Bronchial epithelial cell (primary cell): ENCODE data around the gene AGAP1. TPM values are rescaled to one million over a fixed set of nuclear protein-coding genes. Genes with fewer than 3 reads are reported as not detected.

ENCODE experiments used
- DNase-seq: peaks from one replicate; pipeline ENCODE4 v3.0.0-alpha.2; 2010; ENCODE audit warnings: low read depth
- FAIRE-seq: peaks from 2 replicates; lab custom pipeline; 2011; peaks lifted over from hg19 to GRCh38; lab: Jason Lieb, UNC
- H3K27me3 ChIP-seq: 2 replicates; pipeline ENCODE4 v1.5.1; 2011; ENCODE audit warnings: low read length; ENCODE audit not compliant: control insufficient read depth, insufficient read depth
- H3K36me3 ChIP-seq: 2 replicates; pipeline ENCODE4 v1.5.1; 2011; ENCODE audit warnings: low read length; ENCODE audit not compliant: control insufficient read depth, insufficient read depth
- H3K4me3 ChIP-seq: 2 replicates; pipeline ENCODE4 v1.5.1; 2011; ENCODE audit warnings: mild to moderate bottlenecking, low read depth, low read length, control low read depth
- CTCF ChIP-seq: IDR thresholded peaks from 2 replicates; pipeline ENCODE4 v1.5.1; 2011; ENCODE audit warnings: mild to moderate bottlenecking, moderate library complexity, low read length, control low read depth, inconsistent platforms; ENCODE audit not compliant: insufficient read depth, severe bottlenecking
- total RNA-seq: library from RNA; depleted of rRNA; stranded (reverse); fragments of >200 nt; gene quantifications from 2 replicates; pipeline ENCODE4 v1.2.1, GENCODE V29; 2014

The AGAP1 gene
- total RNA-seq, 1 donor from 2014 or later, result 22.4 TPM

GRCh38 chr2:236052206-236052605, 558.4 kb downstream of the AGAP1 start:
- H3K36me3 ChIP-seq, result peaks cover 4% of the 10 kb centered on the region
- DNase-seq (no peak), FAIRE-seq (no peak)
- H3K27me3 ChIP-seq, result no peaks in the 10 kb centered on the region
- no peak overlapping the region for H3K4me3 ChIP-seq
- no peak for TF ChIP-seq CTCF

GRCh38 chr2:236052926-236053821, 559.3 kb downstream of the AGAP1 start:
- no peak overlapping the region for H3K4me3 ChIP-seq
- no peaks in the 10 kb centered on the region for H3K27me3 ChIP-seq
- TF ChIP-seq CTCF, result no peak
- FAIRE-seq, result no peak
- H3K36me3 ChIP-seq, result peaks cover 4% of the 10 kb centered on the region
- DNase-seq, result no peak

- FAIRE-seq (no peak), DNase-seq (no peak)
- H3K4me3 ChIP-seq, result no peak overlapping the region
- no peaks in the 10 kb centered on the region for H3K27me3 ChIP-seq
- TF ChIP-seq CTCF, result no peak
- peaks cover 2% of the 10 kb centered on the region for H3K36me3 ChIP-seq
Measured at GRCh38 chr2:236054125-236054524, 560.3 kb downstream of the AGAP1 start.

GRCh38 chr2:236054621-236055305, 560.9 kb downstream of the AGAP1 start:
- Histone ChIP-seq H3K4me3 (no peak overlapping the region), H3K36me3 (peaks cover 2% of the 10 kb centered on the region), H3K27me3 (no peaks in the 10 kb centered on the region)
- FAIRE-seq (no peak), DNase-seq (no peak)
- TF ChIP-seq CTCF, result no peak

GRCh38 chr2:236055471-236055870, 561.6 kb downstream of the AGAP1 start:
- no peak for DNase-seq

More at GRCh38 chr2:236055471-236055870, 561.6 kb downstream of the AGAP1 start:
- no peak for TF ChIP-seq CTCF
- no peak overlapping the region for H3K4me3 ChIP-seq
- H3K27me3 ChIP-seq, result no peaks in the 10 kb centered on the region
- no peak for FAIRE-seq
- H3K36me3 ChIP-seq, result peaks cover 2% of the 10 kb centered on the region
